Retinal pigment epithelial cell (primary cell): ENCODE results near the gene CTNNBL1.

Experiments used
- DNase-seq: peaks from one replicate; pipeline ENCODE4 v3.0.0-alpha.2; 2010; ENCODE audit warnings: low read depth
- H3K4me3 ChIP-seq: 2 replicates; pipeline ENCODE4 v1.5.1; 2011; ENCODE audit warnings: mild to moderate bottlenecking, low read length, control low read depth, moderate library complexity
- TF ChIP-seq, protein P1 (sequence below): conservative IDR thresholded peaks from 2 replicates; pipeline ENCODE4 v1.5.1; 2011; ENCODE audit warnings: low read depth, low read length, control low read depth, inconsistent platforms

Gene CTNNBL1

GRCh38 chr20:37890643-37891042 is 196.8 kb downstream of the CTNNBL1 start:
- H3K4me3 ChIP-seq = no peak overlapping the region
- TF ChIP-seq, protein P1, sequence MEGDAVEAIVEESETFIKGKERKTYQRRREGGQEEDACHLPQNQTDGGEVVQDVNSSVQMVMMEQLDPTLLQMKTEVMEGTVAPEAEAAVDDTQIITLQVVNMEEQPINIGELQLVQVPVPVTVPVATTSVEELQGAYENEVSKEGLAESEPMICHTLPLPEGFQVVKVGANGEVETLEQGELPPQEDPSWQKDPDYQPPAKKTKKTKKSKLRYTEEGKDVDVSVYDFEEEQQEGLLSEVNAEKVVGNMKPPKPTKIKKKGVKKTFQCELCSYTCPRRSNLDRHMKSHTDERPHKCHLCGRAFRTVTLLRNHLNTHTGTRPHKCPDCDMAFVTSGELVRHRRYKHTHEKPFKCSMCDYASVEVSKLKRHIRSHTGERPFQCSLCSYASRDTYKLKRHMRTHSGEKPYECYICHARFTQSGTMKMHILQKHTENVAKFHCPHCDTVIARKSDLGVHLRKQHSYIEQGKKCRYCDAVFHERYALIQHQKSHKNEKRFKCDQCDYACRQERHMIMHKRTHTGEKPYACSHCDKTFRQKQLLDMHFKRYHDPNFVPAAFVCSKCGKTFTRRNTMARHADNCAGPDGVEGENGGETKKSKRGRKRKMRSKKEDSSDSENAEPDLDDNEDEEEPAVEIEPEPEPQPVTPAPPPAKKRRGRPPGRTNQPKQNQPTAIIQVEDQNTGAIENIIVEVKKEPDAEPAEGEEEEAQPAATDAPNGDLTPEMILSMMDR = no peak
- DNase-seq = no peak

- TF ChIP-seq, protein P1 = no peak
- no peak overlapping the region for H3K4me3 ChIP-seq
- no peak for DNase-seq
These were observed 198.2 kb downstream of the CTNNBL1 start for GRCh38 chr20:37892001-37892400.

- no peak overlapping the region for H3K4me3 ChIP-seq
- TF ChIP-seq, protein P1 = no peak
- DNase-seq = no peak
These were observed 199.9 kb downstream of the CTNNBL1 start for GRCh38 chr20:37893566-37894241.

DNA sequence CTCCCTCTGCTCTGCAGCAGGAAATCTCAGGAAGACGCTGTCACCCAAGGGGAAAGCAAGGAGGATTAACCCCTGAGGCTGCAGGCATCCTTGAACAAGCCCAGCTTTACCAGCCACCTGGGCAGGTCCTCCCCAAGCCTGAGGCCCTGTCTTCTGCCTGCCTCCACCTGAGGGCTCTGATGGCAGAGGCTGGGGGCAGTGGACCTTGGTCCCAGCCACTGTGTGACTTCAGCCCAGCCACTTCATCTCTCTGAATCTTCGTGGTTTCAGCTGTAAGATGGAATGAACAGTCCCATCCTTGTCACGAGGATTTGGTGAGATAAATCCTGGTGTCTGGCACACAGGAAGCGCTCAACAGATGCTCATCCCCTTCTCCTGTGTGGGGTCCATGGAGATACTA is 200.6 kb downstream of the CTNNBL1 start:
- TF ChIP-seq, protein P1 = no peak
- no peak overlapping the region for H3K4me3 ChIP-seq
- no peak for DNase-seq

DNA sequence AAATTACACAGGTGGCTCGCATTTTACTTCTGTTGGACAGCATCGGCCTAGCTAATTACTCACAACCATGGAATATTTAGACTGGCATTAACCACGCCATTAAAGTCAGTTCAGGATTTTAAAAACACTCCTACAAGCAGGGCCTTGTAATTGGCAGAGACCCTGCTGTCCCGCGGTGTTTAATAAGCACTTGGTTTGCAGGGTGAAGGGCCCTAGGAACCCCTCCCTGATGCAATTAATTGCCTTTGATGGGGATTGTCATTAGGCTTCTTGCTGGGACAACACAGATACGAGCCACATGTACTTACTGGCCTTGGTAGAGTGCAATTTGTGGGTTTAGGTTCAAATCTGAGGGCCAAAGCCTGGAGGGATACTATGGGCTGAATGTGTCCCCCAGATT is 201.3 kb downstream of the CTNNBL1 start:
- DNase-seq = no peak
- no peak overlapping the region for H3K4me3 ChIP-seq
- TF ChIP-seq, protein P1 = no peak

DNA sequence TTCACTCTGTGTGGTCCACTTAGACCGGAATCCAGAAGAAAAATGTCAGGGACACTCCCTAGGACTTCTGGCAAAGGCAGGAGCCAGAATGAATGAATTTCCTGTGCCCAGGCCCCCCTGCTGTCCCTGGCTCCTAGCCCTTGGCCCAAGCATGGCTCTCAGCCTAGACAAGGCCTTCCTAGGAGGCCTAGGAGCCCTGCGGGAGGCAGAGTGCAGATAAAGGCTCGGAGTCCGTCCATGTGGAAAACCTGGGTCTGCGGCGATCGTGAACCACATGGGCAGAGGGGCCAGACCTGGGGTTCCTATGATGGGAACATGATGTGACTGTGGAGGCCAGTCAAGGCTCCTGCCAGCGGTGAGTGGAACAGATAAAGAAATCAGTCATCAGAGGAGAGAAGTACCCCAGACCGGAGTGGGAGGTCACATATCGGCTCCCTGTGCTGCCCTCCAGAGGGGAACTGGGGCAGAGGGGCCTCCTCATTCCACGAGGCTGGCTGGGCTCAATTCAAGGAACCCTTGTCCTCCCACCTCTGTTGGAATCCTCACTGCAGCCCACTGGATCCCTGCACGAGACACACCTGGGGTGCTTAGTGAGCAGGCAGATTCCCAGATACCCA is 203.2 kb downstream of the CTNNBL1 start:
- TF ChIP-seq, protein P1 = peak; percentile 42
- no peak for DNase-seq
- no peak overlapping the region for H3K4me3 ChIP-seq
